Esophagus muscularis mucosa (tissue), 4 donors: ENCODE results near the gene PCDHGA1. TPM values are rescaled to one million over a fixed set of nuclear protein-coding genes. Genes with fewer than 3 reads are reported as not detected.
A peak's percentile ranks its signal among the peaks of the same experiment; 100 is the strongest.

ENCODE experiments used
- DNase-seq: peaks from one replicate; pipeline ENCODE4 v3.0.0-alpha.2; 2017; ENCODE audit errors: extremely low spot score
- H3K27ac ChIP-seq, 4 donors: fragments of 200-600 bp; sonication (generic); replicated peaks in 1 of 4; 1 replicate in 3 of 4; 2 replicates in 1 of 4; pipeline ENCODE4 v1.5.1; 2016 to 2019; ENCODE audit warnings: mild to moderate bottlenecking in 1 of 4
- H3K27me3 ChIP-seq, 4 donors: fragments of 200-600 bp; sonication (generic); one replicate each; pipeline versions ENCODE4 v1.5.1 to v1.6.0; 2016 to 2019
- H3K36me3 ChIP-seq, 4 donors: fragments of 200-600 bp; sonication (generic); one replicate each; pipeline ENCODE4 v1.5.1; 2016 to 2019
- H3K4me1 ChIP-seq, 4 donors: fragments of 200-600 bp; sonication (generic); one replicate each; pipeline ENCODE4 v1.5.1; 2016 to 2019
- H3K4me3 ChIP-seq, 4 donors: fragments of 200-600 bp; sonication (generic); 1 replicate in 2 of 4; 2 replicates in 2 of 4; pipeline ENCODE4 v1.5.1; 2016 to 2019; ENCODE audit warnings: mild to moderate bottlenecking in 4 of 4, moderate library complexity in 1 of 4
- H3K9me3 ChIP-seq, 4 donors: fragments of 200-600 bp; sonication (generic); 1 replicate in 3 of 4; 2 replicates in 1 of 4; pipeline ENCODE4 v1.5.1; 2016 to 2019
- EP300 ChIP-seq: sonication (generic); formaldehyde crosslinking; IDR thresholded peaks from one replicate; pipeline ENCODE4 v1.6.1; 2017; ENCODE audit warnings: antibody characterized with exemption
- POLR2A ChIP-seq: fragments of 450-650 bp; IDR thresholded peaks from one replicate; pipeline ENCODE4 v1.6.1; 2017; ENCODE audit warnings: antibody characterized with exemption, moderate library complexity, mild to moderate bottlenecking, low read depth
- POLR2AphosphoS5 ChIP-seq, 2 donors: sonication (generic); formaldehyde crosslinking; IDR thresholded peaks; one replicate each; pipeline ENCODE4 v1.6.1; 2017; ENCODE audit warnings: antibody characterized with exemption in 2 of 2
- WGBS: methylation state at CpG from one replicate; pipeline ENCODE4 v1.1.5; 2018; 5-methylcytosine and 5-hydroxymethylcytosine counted together
- intact Hi-C: fragments of 100-400 bp; cut with DNase I; formaldehyde crosslinking; loops from one replicate; pipeline ENCODE4 v1.15.1; 2023
- total RNA-seq, 4 donors: library from RNA; depleted of rRNA; stranded (reverse); fragments of >200 nt; gene quantifications; one replicate each; pipeline versions ENCODE4 v1.1.0 to v1.2.1, GENCODE V29; 2016
- TF ChIP-seq, protein P1 (sequence below), 3 experiments: fragments of 200-600 bp in 2 of 3; fragments of 450-650 bp in 1 of 3; sonication (generic) in 2 of 3; IDR thresholded peaks; one replicate each; pipeline ENCODE4 v1.5.1; 2017 to 2019; ENCODE audit warnings: antibody characterized with exemption in 3 of 3, mild to moderate bottlenecking in 2 of 3, moderate library complexity in 1 of 3

PCDHGA1 gene
- total RNA-seq, 4 donors from 2014 or later = 0.45 to 1.2 (median 0.76) TPM

DNA sequence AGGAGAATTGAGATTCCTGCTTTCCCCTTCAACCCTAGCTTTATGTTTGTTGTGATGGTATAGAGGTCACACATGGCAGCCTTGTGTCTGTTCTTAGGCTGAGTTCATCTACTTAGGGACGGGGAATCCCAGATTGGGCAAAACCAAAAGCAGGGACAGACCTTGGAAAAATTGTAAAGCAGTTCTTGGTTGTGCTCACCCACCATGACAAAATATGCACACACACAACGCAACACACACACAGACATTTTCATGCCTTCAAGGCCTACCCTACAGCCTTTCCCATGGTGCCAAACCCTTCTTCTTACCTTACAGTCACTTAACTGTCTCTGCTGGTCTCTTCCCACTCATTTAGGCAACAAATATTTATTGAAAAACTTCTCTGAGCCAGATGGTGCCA, 173.4 kb downstream of the PCDHGA1 start:
- intact Hi-C loops = no loop called here
- no peak overlapping the region for H3K4me3 ChIP-seq
- H3K9me3 ChIP-seq = no peaks in the 10 kb centered on the region
- TF ChIP-seq EP300 = no peak
- no peak for TF ChIP-seq POLR2A
- H3K27ac ChIP-seq = no peak overlapping the region
- peaks cover 3 to 47% (median 26%) of the 10 kb centered on the region in 4 donors for H3K36me3 ChIP-seq
- peaks cover 23 to 25% (median 24%) of the 10 kb centered on the region in 4 donors for H3K4me1 ChIP-seq
- no peaks in the 10 kb centered on the region for H3K27me3 ChIP-seq
- no peak for DNase-seq
- 92% methylated on average over 2 of the region's 2 CpGs for WGBS

DNA sequence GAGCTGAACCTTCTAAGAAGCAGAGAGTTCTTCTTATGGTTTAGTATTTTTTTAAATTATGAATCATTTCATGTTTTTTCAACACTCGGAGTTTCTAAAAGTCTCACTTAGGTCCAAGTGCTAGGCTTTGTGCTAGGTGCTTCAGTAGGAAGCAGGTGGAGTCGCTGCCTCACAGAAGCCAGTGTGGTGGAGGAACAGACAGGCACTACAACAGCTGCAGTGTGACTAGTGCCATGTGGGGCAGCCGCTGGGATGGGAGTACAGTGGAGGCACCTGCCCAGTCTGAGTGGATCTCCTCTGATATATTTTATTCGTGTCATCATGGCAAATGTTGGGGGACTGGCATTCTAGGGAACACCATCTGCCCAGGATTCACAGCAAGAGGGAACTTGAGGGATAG, 173.9 kb downstream of the PCDHGA1 start:
- DNase-seq = no peak
- intact Hi-C loops = no loop called here
- Histone ChIP-seq H3K27ac (no peak overlapping the region), H3K36me3 (peaks cover 3 to 47% (median 26%) of the 10 kb centered on the region in 4 donors), H3K27me3 (no peaks in the 10 kb centered on the region), H3K9me3 (no peaks in the 10 kb centered on the region), H3K4me3 (no peak overlapping the region), H3K4me1 (peaks cover 29 to 30% (median 30%) of the 10 kb centered on the region in 4 donors)
- TF ChIP-seq POLR2AphosphoS5 (IDR thresholded peaks at IDR 0.05) (no peak), POLR2A (no peak), EP300 (no peak)
- TF ChIP-seq, protein P1, sequence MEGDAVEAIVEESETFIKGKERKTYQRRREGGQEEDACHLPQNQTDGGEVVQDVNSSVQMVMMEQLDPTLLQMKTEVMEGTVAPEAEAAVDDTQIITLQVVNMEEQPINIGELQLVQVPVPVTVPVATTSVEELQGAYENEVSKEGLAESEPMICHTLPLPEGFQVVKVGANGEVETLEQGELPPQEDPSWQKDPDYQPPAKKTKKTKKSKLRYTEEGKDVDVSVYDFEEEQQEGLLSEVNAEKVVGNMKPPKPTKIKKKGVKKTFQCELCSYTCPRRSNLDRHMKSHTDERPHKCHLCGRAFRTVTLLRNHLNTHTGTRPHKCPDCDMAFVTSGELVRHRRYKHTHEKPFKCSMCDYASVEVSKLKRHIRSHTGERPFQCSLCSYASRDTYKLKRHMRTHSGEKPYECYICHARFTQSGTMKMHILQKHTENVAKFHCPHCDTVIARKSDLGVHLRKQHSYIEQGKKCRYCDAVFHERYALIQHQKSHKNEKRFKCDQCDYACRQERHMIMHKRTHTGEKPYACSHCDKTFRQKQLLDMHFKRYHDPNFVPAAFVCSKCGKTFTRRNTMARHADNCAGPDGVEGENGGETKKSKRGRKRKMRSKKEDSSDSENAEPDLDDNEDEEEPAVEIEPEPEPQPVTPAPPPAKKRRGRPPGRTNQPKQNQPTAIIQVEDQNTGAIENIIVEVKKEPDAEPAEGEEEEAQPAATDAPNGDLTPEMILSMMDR (IDR thresholded peaks at IDR 0.05) = no peak
- 89% methylated on average over 4 of the region's 4 CpGs for WGBS

DNA sequence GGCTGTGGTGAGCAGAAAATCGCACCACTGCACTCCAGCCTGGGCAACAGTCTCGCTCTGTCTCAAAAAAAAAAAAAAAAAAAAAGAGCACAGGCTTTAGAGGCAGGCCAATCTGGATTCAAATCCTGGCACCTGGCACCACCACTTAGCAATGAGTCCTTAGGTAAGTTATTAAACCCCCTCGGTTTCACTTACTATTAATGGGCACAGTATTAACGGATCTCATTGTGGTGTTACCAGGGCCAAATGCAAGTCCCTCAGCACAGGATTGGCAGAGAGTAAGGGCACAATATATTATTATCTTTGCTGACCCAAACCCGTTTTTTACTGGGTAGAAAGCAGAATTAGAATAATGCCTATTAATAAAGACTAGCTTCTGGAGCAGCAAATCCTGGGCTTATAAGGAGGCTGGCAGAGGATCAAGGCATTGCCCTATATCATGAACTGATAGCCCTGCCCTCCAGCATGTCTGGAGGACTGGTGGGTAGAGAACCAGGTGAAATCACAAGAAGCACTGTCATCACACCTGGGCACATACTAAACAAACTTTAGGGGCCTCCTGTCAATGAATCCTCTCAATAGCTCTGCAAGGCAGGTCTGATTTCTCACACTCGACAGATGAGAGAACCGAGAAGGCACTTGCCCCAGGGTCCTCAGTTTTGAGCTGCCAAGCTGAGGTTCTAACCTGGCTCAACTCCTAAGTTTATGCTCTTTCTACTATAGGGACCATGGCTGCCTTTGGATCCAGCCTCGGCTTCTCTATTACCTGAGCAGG, 176.3 kb downstream of the PCDHGA1 start:
- peaks cover 3 to 60% (median 43%) of the 10 kb centered on the region in 4 donors for H3K36me3 ChIP-seq
- TF ChIP-seq, protein P1 (IDR thresholded peaks at IDR 0.05) = no peak
- TF ChIP-seq EP300 (no peak), POLR2AphosphoS5 (IDR thresholded peaks at IDR 0.05) (no peak), POLR2A (no peak)
- no peak overlapping the region for H3K4me3 ChIP-seq
- peaks cover 38 to 42% (median 41%) of the 10 kb centered on the region in 4 donors for H3K4me1 ChIP-seq
- peak overlapping the region; percentile 87 to 95 (median 92) for H3K27ac ChIP-seq
- H3K9me3 ChIP-seq = no peaks in the 10 kb centered on the region
- WGBS = 83% methylated on average over 7 of the region's 8 CpGs
- DNase-seq = no peak
- intact Hi-C loops = no loop called here
- no peaks in the 10 kb centered on the region for H3K27me3 ChIP-seq

DNA sequence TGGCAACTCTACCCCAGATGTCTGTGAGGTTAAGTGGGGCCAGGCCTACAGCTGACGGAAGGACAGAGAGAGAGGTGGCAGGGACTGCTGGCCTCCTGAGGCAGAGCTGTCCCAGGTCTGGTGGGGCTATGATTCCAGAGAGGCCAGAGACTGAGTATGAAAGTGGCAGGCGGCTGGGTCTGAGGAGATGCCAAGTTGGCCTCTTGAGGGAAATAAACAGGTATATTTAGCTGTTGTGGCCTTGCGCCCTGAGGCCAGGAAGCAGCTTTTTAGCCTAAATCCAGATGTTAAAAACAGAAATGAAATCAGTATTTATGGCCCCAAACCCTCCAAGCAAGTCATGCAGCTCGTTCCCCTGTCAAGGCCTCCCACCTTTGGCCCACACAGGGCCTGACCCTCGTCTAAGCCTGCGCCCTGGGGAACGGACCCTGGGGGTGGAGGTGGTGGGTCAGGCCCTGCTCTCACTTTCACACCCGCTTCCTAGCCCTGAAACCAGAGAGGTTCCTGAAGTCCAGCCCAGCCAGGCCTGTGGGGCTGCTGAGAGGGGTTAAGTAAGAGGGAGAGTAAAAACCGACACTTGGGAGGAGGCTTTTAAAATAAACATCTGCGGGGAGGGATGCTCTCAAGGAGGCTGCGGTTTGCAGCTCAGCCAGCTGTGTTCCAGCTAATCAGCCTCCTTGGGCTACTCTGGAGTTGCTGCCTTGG, 177.2 kb downstream of the PCDHGA1 start:
- H3K27ac ChIP-seq = peak overlapping the region; percentile 87 to 95 (median 92)
- intact Hi-C loops = no loop called here
- H3K4me3 ChIP-seq = peak overlapping the region; percentile 36 to 56 (median 48)
- H3K9me3 ChIP-seq = no peaks in the 10 kb centered on the region
- WGBS = 36% methylated on average over 10 of the region's 11 CpGs
- no peaks in the 10 kb centered on the region for H3K27me3 ChIP-seq
- peaks cover 44 to 49% (median 47%) of the 10 kb centered on the region in 4 donors for H3K4me1 ChIP-seq
- DNase-seq = no peak
- H3K36me3 ChIP-seq = peaks cover 3 to 63% (median 44%) of the 10 kb centered on the region in 4 donors
- TF ChIP-seq POLR2AphosphoS5 (IDR thresholded peaks at IDR 0.05) (peak; percentile 44 to 54), POLR2A (no peak), EP300 (no peak)
- TF ChIP-seq, protein P1 (IDR thresholded peaks at IDR 0.05) = no peak

DNA sequence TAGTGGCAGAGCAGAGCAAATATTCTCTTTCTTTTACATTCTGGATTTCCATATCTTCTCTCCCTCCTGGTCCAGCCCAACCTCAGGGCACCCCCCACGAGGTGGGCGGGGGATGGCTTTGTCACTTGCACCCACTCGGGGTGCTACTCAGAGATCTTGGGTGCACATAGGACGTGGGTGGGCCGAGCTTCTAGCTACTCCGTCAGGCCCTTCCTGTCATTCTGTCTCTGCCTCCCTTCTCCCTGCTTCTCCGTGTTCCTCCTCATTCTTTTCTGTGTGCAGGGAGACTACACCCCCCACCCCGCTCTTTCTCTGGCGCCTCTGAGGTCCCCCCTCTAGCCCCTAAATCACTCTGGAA, 178.1 kb downstream of the PCDHGA1 start:
- Histone ChIP-seq H3K4me3 (peak overlapping the region; percentile 36 to 56 (median 48)), H3K36me3 (peaks cover 0 to 55% (median 40%) of the 10 kb centered on the region in 4 donors), H3K27ac (peak overlapping the region; percentile 87 to 95 (median 92)), H3K4me1 (peaks cover 50 to 58% (median 53%) of the 10 kb centered on the region in 4 donors), H3K27me3 (no peaks in the 10 kb centered on the region), H3K9me3 (no peaks in the 10 kb centered on the region)
- TF ChIP-seq POLR2A = no peak
- no peak for TF ChIP-seq EP300
- TF ChIP-seq POLR2AphosphoS5 (IDR thresholded peaks at IDR 0.05) = no peak
- intact Hi-C loops = no loop called here
- no peak for DNase-seq
- WGBS = 30% methylated on average over 9 of the region's 9 CpGs
